HG02943 (cell line): ENCODE data around the gene VWF.

Experiments used
- ATAC-seq: cut with Tn5 transposase; IDR thresholded peaks from one replicate; pipeline ENCODE4 v1.9.1; 2021; ENCODE audit warnings: mild to moderate bottlenecking, low read depth, moderate library complexity; ENCODE audit not compliant: unreplicated experiment

Gene VWF

DNA sequence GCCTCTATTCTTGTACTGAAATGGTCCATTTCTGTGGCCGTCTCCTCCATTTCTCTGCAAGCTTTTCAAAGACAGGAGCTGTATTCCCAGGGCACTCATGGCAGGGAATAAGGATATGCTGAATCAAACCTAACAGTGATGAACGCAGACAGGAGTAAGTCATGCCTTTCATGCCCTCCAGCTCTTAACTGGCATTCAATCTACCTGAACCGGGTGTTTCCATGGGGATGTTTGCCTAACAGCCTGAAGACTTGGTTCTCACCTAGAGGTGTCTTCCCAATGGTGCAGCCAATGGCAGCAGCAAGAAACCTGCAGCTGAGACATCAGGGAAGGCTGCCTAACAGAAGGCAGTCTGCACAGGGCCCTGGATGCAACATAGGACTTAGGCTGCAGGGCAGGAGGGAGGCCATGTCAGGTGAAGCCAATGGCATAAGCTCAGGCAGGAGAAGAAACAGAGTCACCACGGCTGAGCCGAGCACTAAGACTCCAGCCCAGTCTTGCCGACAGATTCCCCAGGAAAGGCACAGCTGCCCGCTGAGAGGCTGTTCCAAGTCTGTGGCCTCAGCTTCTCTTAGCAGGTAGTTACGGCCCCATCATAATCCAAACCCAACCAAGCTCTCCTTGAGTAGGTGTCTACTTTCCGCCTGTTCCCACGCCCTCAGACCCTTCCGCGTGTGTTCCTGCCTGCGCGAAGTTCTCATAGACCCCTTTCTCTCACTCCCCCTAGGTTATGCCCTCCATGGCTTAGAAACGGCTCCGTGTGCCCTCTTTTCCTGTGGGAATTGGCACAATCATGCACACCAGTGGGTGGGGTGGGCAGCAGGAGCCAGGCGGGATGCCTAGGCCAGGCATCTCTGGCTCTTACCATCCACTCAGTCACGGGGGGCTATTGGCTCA, 44.1 kb downstream of the VWF start:
- no peak for ATAC-seq

DNA sequence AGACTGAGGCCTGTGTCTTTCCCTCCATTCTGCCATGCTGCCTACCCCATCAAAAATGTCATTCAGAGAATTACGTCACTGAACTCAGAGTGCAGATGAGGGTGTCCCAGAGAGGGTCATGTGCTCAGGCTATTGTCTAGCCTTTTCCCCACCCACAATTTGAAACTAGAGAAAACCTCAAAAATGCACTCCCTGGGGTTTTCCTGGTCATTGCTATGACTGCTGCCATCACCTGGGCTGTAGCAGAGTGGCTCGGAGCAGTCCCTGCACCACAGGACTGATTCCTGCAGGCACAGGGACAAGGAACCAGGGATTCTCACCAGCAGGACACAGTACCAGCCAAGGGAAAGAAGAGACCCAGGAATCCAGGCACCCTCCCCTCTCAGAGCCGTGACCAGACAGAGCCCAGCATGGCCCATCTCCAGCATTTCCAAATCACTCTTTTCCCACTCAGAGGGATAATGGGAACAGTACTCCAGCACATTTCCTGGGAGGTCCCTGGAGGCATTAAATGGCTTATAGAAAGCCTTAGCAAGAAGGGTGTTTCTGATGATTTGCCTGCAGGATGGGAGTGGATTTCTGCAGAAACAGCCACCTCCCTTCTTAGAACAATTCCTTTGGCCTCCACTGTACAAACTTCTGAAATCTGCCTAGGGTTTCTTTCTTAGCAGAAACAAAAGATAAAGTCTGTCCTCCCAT, 45.9 kb downstream of the VWF start:
- no peak for ATAC-seq

DNA sequence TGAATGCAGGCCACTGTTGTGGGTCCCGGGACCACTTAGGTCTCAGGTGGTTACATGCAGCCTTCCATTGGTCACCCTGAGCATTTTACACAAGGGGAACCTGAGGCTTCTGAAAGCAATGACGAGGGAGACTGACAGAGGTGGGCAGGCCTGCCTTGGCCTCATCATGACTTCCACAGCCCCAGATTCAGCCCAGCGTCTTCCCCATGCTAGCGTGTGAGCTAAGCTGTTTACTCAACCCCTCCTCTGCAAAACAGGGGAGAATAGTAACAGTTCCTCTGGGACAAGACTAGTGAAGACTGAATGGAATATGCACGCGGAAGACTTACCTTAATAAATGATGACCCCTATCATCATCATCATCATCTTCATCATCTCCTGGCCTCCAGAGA, 46.8 kb downstream of the VWF start:
- no peak for ATAC-seq

DNA sequence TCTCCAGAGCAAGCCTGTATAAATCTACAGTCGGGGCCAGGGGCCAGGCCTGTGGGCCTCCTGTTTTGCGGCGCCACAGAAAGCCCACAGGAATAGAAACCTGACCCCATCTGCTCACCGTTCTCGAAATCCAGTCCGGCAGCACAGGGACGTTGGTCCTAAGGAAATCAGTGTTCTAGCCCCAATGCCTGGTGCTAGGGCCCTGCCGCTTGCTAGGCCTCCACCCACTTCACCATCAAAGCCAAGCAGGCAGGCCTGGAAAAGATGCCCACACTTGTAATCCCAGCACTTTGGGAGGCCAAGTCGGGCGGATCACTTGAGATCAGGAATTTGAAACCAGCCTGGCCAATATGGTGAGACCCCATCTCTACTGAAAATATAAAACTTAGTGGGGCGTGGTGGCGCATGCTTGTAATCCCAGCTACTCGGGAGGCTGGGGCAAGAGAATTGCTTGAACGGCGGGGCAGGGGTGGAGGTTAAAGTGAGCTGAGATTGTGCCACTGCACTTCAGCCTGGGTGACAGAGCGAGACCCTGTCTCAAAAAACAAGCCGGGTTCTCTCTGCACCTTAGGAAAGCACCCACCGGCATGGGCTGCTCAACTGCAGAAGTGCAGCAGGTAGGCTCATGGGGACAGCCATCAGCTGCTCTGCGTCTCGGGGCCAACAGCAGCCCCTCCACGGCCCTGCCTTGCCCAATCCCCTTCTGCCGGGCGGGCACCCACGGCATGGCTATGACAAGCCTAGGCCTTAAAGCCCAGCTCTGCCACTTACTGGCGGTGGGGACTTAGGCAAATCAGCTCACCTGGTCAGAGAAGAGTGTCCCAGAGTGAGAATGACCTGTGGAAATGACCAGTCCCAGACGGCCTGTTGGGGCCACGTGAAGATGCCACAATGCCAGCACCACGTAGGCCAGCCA, 47.4 kb downstream of the VWF start:
- ATAC-seq = no peak

DNA sequence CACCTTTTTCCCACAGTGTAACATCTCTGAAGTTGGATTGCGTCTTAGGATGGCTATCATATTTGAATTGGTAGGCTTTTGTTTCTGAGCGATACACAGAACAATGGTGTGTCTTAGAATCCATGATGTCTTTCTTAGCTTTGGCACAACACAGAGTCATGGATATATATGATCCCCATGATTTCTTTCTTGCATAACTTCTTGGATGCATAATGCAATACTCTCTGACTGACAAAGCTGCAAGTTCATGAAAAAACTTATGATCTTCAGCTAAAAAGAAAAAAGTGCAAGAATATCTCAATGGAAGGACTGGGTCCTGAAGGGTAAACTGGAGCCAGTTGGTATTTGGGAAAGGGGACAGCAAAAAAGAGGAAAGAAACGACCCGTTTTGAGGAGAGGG, 48.1 kb downstream of the VWF start:
- ATAC-seq = no peak

DNA sequence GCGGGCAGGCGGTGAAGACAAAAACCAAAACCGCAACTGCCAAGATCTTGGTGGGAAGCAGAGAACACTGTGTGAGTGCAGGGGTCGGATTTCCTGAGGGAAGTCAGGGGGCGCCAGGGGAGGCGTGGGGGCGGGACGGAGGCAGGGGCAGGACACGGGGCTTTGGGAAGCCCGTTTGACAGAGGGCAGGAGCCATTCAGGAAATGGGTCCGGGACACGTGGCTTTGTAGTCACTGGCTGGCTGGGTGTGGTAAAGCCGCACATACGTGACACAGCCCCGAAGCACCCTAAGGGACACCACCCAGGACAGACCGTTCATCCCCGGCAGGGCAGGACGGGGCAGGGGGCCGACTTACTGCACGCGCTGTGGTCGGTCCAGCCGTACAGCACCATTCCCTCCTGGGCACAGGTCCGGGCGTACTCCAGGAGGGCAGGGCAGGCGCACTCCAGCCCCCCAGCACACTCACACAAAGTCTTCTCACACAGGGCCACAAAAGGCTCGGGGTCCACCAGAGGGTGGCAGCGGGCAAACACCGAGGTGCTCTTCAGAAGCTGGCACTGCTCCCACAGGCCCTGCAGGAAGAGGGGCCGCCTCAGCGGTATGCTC, 49.4 kb downstream of the VWF start:
- no peak for ATAC-seq

DNA sequence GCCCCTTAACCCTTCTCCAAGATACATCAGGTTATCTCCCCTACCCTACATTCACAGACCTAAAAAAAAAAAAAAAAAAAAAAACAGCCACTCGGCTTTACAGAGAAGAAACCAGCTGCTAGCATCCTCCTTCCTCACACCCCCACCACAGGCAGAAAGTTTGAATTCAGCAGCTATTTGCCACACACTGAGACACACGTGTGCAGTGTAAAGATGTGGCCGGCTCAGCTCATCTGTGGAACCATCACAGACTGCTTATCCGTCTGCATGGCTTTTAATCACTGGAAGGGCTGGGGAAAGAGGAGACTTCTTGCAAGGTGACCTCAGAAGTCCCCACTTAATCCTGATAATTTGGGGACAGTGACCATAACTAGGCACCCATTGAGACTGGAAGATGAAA, 50.0 kb downstream of the VWF start:
- ATAC-seq = no peak

DNA sequence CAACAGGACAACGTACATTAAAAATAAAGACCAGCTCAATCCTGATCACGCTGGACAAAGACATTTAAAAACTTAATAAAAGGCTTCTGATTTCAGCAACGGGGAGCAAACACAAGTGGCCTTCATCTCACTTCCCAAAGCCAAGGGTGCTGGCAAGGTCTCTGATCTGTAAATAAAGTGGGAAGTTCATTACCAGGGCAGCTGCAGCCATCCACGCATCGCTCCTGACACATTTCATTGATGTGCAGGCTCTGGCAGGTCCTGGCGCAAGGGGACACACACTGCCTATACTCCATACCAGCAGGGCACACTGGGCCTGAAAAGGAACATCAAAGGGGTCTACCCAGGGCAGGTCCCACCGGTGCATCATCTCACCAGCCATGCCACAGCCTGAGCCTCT, 51.0 kb downstream of the VWF start:
- ATAC-seq = no peak

DNA sequence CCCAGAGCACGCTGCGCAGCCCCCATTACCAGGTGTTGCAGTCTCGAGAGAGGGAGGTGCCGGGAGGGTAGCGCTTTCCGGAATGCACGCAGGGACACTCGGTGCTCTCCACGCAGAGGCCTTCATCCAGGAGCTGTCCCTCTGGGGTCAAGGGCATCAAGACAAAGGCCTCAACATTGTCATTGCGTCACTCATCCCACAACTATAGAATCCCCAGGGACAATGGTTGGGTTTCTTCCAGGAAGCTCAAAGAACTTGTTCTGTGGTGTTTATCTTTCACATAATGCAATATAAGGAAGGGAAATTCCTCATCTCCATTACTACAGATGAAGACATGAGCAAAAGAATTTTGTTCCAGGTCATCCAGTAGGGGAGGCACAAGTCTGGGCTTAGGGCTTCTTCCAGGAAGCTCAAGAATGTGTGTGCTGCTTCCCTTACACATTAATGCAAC, 52.1 kb downstream of the VWF start:
- no peak for ATAC-seq

DNA sequence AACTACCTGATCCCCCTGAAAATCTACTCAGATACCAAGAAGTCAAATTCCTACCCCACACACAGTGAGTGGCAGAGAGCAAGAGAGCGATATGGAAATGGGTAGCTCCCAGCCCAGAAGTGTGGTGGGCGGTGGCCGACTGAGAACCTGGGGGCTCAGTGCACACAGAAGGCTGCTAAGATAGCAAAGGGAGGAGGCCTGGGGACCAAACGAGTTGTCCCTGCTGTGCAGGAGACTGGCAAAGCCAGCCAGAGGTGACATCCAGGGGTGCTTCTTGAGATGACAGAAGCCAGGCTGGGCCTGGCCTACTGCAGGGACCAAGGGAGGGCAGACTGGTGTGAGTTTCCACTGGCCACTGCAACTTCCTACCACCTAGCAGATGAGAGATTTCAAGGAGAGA, 52.9 kb downstream of the VWF start:
- ATAC-seq = no peak

DNA sequence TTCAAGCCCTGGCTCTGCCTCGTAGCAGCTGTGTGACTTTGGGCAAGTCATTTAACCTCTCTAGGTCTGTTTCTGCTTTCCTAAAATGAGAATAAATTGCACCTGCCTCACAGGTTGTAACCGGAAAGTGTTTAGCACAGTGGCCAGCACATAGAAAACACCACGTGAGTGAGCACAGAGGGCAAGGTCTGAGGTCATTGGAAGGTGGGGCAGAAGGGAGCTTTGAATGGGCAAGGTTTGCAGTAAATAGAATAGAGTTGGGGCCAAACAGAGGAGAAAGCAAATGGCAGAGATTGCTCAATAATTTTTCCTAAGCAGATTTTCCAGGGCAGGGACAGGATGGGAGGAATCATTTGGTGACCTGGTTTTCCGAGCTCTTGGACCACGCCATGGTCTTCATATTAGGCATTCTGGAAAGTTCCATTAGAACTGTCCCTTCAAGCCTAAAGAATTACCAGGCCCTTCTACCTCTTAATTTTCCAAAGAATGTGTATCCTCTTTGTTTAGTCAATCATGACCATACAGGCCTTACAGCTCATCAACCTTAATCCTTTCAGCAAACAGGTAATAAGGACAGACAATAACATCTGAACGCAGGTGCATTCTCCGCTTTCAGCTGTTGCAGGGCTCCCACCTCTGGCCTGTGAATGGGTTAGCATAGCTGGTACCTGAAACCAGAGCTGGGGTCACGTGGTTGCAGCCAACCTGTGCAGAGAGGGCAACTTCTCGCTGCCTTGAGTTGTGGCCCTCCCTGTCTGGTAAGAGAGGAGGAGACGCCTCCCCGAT, 53.8 kb downstream of the VWF start:
- no peak for ATAC-seq

DNA sequence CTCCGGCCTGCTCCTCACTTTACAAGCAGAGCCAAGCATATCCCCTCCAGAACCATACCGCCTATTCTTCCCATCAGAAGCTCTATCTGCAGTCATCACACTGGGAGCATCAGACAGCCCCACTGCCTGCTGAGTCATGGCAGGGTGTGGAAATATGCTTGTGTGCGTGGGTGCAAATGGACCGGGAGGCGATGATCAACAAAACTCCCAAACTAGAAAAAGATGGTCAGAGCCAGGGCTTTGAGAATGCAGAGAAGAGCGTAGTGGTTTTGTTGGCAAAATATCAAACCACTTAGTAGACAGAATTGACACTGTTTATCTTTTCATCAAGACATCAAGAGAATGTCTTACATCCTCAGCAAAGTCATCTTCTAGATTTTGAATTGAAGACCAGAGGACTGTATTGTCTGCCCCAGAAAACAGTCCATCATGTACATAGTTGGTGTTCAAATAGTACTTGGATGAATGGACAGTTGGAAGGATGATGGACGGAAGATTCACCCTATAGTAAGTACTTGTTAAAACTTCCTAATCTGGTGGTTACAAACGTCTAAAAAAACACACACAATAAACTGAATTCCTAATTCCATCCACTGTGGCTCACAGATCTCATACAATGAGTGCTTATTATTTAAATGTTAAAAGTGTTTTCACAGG, 54.9 kb downstream of the VWF start:
- no peak for ATAC-seq

DNA sequence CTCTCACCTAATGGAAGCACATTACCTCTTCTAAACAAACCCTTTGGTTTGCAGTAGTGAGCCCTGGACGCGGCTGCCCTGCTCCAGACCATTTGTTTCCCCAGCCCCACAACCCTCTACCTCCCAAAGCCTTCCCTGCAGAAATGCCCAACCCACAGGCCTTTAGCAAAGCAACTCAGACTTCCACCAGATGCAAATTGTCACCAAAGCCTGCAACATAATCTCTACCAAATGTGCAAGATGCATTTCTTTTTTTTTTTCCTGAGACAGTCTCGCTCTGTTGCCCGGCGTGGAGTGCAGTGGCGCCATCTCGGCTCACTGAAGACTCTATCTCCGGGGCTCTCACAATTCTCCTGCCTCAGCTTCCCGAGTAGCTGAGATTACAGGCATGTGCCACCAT, 56.2 kb downstream of the VWF start:
- ATAC-seq = no peak

DNA sequence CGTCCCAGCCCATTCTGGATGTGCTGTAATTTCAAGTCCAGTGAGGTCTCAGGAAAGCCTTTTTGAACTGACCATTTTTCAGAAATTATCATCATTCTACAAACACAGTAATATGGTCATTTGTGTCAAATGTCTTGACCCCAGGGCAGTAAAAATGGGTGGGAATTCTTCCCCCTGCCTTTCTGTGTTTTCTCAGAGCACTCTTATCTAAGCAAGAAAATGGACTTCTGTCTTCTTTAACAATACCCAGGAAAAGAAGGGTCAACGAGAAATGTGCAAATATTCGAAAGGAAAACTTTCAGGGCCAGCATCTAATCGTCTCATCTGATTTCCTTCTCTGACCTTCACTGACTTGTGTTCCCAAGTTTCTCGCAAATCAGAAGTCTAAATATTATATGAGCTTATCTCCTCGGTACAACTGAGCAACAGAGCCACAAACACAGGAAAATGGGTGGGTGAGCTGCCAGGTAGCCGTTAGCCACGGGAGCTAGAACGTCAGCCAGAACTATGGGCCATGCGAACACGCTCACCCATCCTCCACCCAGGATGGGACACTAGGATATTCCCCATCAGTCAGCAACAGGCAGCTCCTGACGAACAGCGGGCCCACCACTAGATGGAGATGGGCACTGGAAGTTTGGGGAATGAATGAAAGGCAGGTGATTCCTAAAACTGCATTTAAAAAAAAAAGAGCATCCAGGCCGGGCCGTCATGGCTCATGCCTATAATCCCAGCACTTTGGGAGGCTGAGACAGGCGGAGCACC, 57.1 kb downstream of the VWF start:
- no peak for ATAC-seq

DNA sequence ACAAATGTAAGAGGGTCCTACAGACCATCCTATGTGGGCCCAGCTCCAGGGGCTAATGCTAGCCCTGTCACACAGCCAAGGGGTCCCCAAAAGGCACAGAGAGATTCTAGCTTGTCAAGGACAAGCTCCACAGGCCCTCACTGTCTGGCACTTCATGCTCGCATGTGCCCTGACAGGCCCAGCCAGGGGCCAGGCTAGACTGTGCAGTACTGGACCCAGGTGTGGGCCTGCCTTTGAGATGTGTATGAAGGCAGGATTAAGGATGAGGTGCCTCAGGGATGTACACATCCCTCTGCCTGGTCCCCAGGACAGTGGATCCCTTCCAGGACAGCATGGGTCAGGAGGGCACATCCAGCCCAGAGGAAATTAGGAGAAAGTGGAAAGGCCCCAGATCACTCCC, 57.8 kb downstream of the VWF start:
- no peak for ATAC-seq

DNA sequence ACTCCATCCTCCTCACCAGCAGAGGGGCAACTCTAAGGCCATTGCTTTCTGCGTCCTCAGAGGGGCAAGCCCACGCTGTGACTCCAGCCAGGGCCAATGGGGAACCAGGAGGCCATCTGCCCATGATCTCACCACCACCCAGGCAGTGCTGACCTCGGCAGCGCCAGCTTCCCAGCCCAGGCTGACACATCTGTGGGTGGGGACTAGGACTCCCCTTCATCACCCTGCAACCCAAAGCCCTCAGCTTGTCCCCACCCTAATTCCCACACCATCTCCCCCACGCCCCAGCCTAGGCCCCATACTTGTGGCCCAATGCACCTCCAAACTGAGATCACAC, 58.6 kb downstream of the VWF start:
- no peak for ATAC-seq

DNA sequence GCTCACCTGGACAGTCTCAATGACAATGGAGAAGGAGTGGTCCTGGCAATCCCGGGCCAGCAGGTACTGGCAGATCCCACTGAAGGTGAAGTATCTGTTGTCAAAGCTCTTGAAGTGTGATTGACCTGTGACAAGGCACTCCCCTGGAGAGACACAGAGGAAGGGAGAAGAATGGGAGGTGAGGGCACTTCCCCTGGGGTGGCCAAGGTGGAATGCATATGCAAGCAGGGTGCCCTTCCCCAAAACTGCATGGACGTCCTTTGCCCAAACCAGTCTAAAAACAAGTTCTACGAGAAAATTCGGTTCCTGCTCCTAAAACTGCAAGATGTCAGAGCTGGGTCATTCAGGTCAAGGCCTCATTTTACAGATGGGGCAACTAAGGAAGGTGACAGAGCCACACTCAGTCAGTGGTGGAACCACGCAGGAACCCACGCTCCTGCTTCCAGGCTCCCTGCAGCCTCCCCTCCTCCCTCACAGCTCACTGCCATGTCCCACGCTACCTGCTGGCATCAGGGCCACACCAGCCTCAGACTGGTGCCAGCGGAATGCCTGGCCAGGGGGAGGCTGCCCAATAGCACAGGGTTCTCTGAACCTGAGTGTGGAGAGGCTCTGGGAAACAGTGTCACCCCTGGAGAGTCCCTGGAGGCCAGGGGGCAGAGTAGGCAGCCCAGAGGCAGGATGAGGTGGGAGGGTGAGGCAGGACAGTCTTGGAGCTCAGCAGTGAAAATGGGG, 59.2 kb downstream of the VWF start:
- ATAC-seq = no peak
